HEK293 (cell line): ENCODE results near the gene PHACTR3.

Source experiments
- CTCF ChIA-PET: fragments of 350-600 bp; formaldehyde crosslinking; extraction: SDS; loops from one replicate; lab custom pipeline; 2021; ENCODE audit warnings: antibody characterized with exemption; lab: Yijun Ruan, JAX
- POLR2A ChIA-PET: fragments of 300-600 bp; formaldehyde crosslinking; extraction: SDS; loops from one replicate; lab custom pipeline; 2020; ENCODE audit warnings: antibody characterized with exemption, inconsistent platforms; lab: Yijun Ruan, JAX
- H3K27ac ChIP-seq: fragments of 200-500 bp; sonication (Bioruptor generic); 2 replicates; pipeline ENCODE4 v1.5.1; 2014; ENCODE audit warnings: low read depth, low read length, control low read depth, inconsistent platforms; ENCODE audit errors: extremely low read depth
- H3K36me3 ChIP-seq, 2 experiments: fragments of 200-500 bp in 1 of 2; sonication (Bioruptor generic) in 1 of 2; 1 replicate in 1 of 2; 2 replicates in 1 of 2; pipeline ENCODE4 v1.5.1; 2014 to 2017; ENCODE audit warnings: inconsistent platforms in 2 of 2, low read length in 2 of 2; ENCODE audit not compliant: control insufficient read depth in 2 of 2, insufficient read depth in 1 of 2
- H3K4me1 ChIP-seq: fragments of 200-500 bp; sonication (Bioruptor generic); 2 replicates; pipeline ENCODE4 v1.5.1; 2014; ENCODE audit warnings: mild to moderate bottlenecking, low read length, inconsistent platforms; ENCODE audit not compliant: control insufficient read depth, insufficient read depth
- H3K4me3 ChIP-seq: 2 replicates; pipeline ENCODE4 v1.5.1; 2011; ENCODE audit warnings: low read depth, mild to moderate bottlenecking, control low read depth, low read length, moderate library complexity
- H3K9me3 ChIP-seq: fragments of 200-500 bp; sonication (Bioruptor generic); 2 replicates; pipeline ENCODE4 v1.5.1; 2014; ENCODE audit warnings: low read depth, low read length, inconsistent platforms; ENCODE audit not compliant: control insufficient read depth, insufficient read depth
- HOXC10 ChIP-seq: sonication (generic); formaldehyde crosslinking; IDR thresholded peaks from 2 replicates; pipeline ENCODE4 v1.8.1; 2023; ENCODE audit warnings: mild to moderate bottlenecking, missing genetic modification reagents
- MEIS1 ChIP-seq: sonication (generic); formaldehyde crosslinking; IDR thresholded peaks from 2 replicates; pipeline ENCODE4 v1.8.1; 2022; ENCODE audit warnings: missing genetic modification reagents, mild to moderate bottlenecking, borderline replicate concordance
- ZBTB21 ChIP-seq: fragments of 450-650 bp; formaldehyde crosslinking; IDR thresholded peaks from 2 replicates; pipeline ENCODE4 v1.5.1; 2017; ENCODE audit warnings: missing biosample characterization, missing genetic modification characterization
- ZNF132 ChIP-seq: fragments of 450-650 bp; formaldehyde crosslinking; IDR thresholded peaks from 2 replicates; pipeline ENCODE4 v1.5.1; 2017; ENCODE audit warnings: missing biosample characterization, missing genetic modification characterization, borderline replicate concordance
- ZNF19 ChIP-seq: fragments of 450-650 bp; formaldehyde crosslinking; IDR thresholded peaks from 2 replicates; pipeline ENCODE4; 2016; ENCODE audit warnings: missing biosample characterization, missing genetic modification characterization, low read depth
- ZNF274 ChIP-seq, 2 experiments: fragments of 200-500 bp in 1 of 2; fragments of 450-650 bp in 1 of 2; sonication (Bioruptor generic) in 1 of 2; formaldehyde crosslinking in 1 of 2; IDR thresholded peaks; 2 replicates each; pipeline versions ENCODE4 v1.5.1 to v1.6.1; 2014 to 2016; ENCODE audit warnings: borderline replicate concordance in 1 of 2, inconsistent platforms in 1 of 2, low read length in 1 of 2, missing biosample characterization in 1 of 2, missing genetic modification characterization in 1 of 2
- ZNF302 ChIP-seq: fragments of 450-650 bp; formaldehyde crosslinking; IDR thresholded peaks from 2 replicates; pipeline ENCODE4 v1.5.1; 2016; ENCODE audit warnings: missing biosample characterization, missing genetic modification characterization, low read depth
- ZNF416 ChIP-seq: fragments of 450-650 bp; formaldehyde crosslinking; IDR thresholded peaks from 2 replicates; pipeline ENCODE4 v1.5.1; 2016; ENCODE audit warnings: missing biosample characterization, missing genetic modification characterization
- ZNF514 ChIP-seq: fragments of 450-650 bp; formaldehyde crosslinking; IDR thresholded peaks from 2 replicates; pipeline ENCODE4 v1.5.1; 2016; ENCODE audit warnings: missing biosample characterization, missing genetic modification characterization
- ZNF548 ChIP-seq: fragments of 450-650 bp; formaldehyde crosslinking; IDR thresholded peaks from 2 replicates; pipeline ENCODE4 v1.5.1; 2016; ENCODE audit warnings: missing biosample characterization, missing genetic modification characterization
- ZNF549 ChIP-seq: fragments of 450-650 bp; IDR thresholded peaks from 2 replicates; pipeline ENCODE4 v1.5.1; 2018; ENCODE audit warnings: missing biosample characterization, missing genetic modification characterization, mild to moderate bottlenecking, inconsistent platforms, moderate library complexity
- ZNF600 ChIP-seq: fragments of 450-650 bp; formaldehyde crosslinking; IDR thresholded peaks from 2 replicates; pipeline ENCODE4 v1.5.1; 2016; ENCODE audit warnings: missing biosample characterization, missing genetic modification characterization
- ZNF654 ChIP-seq: fragments of 450-650 bp; formaldehyde crosslinking; IDR thresholded peaks from 2 replicates; pipeline ENCODE4 v1.5.1; 2016; ENCODE audit warnings: low read depth, missing biosample characterization, missing genetic modification characterization
- ZNF664 ChIP-seq: fragments of 450-650 bp; formaldehyde crosslinking; IDR thresholded peaks from 2 replicates; pipeline ENCODE4 v1.5.1; 2016; ENCODE audit warnings: missing biosample characterization, missing genetic modification characterization
- ZSCAN30 ChIP-seq: fragments of 450-650 bp; IDR thresholded peaks from 2 replicates; pipeline ENCODE4 v1.5.1; 2018; ENCODE audit warnings: missing biosample characterization, mild to moderate bottlenecking, missing genetic modification characterization, moderate library complexity
- TF ChIP-seq, protein P1 (sequence below): fragments of 450-650 bp; formaldehyde crosslinking; IDR thresholded peaks from 2 replicates; pipeline ENCODE4 v1.5.1; 2016; ENCODE audit warnings: missing biosample characterization, missing genetic modification characterization
- TF ChIP-seq, protein P2 (sequence below): fragments of 450-650 bp; formaldehyde crosslinking; IDR thresholded peaks from 2 replicates; pipeline ENCODE4 v1.5.1; 2016; ENCODE audit warnings: missing biosample characterization, missing genetic modification characterization
- TF ChIP-seq, protein P3 (sequence below): fragments of 450-650 bp; formaldehyde crosslinking; IDR thresholded peaks from 2 replicates; pipeline ENCODE4 v1.5.1; 2016; ENCODE audit warnings: missing biosample characterization, missing genetic modification characterization

Gene PHACTR3

DNA sequence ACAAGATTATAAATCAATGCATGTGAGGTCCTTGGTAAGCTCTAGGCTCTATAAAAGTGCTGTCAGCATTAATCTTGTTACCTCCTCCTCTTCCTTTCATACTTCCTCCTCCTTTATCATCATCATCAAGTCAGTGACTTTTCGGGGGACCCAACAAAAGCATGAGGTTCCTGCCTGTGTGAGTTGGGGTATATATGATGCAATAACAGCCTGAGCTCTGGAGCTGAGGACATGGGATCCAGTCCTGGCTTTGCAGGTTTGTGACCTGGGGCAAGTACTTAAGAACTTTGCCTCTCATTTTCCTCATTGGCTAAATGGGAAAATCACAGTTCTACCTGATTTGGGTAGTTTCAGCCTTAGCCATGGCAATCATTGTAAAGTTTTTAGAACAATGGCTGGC lies 7.1 kb upstream of the PHACTR3 start:
- no peak overlapping the region for H3K27ac ChIP-seq
- CTCF ChIA-PET: interaction anchor here (1.0 to 4.9 kb wide), 9 partner anchors 11 to 325 kb away, joined by 3 to 53 read pairs (median 4); no protein-coding TSS in a partner anchor
- TF ChIP-seq, protein P1, sequence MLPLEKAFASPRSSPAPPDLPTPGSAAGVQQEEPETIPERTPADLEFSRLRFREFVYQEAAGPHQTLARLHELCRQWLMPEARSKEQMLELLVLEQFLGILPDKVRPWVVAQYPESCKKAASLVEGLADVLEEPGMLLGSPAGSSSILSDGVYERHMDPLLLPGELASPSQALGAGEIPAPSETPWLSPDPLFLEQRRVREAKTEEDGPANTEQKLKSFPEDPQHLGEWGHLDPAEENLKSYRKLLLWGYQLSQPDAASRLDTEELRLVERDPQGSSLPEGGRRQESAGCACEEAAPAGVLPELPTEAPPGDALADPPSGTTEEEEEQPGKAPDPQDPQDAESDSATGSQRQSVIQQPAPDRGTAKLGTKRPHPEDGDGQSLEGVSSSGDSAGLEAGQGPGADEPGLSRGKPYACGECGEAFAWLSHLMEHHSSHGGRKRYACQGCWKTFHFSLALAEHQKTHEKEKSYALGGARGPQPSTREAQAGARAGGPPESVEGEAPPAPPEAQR (tag by site-specific recombination): no peak
- TF ChIP-seq ZSCAN30 (tag by site-specific recombination): no peak

DNA sequence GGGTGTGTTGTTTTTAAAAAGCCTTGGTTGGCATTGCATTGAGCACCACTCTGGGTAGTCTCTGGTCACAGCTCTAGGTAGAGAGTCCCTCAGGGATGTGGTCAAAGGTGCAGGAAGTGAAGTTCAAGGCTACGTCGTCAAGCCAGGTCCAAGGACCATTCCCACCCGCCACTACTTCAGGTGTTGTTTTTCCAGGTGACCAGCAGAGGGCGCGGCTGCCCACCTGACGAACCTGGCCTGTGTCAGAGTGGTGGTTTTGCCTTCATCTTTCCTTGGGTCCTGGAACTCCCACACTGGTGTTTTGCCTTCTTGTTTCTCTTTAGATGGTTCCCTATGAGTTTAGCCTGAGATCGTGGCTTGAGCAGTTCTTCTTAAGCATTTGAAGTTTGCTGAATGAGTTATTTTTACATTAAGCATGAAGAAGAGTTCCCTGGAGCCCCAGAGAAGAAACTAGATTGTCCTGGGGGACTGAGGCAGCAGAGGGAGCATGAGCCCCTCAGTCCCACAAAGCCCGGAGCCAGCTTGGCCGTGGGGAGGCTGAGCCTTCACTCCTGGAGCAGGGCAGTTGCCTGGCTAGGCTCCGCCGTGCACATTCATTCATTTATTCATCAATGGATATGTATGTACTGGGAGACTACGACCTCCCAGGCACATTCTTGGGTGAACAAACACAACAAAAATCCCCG lies 5.6 kb upstream of the PHACTR3 start:
- ChIA-PET CTCF (interaction anchor here (0.6 to 4.9 kb wide), 24 partner anchors 9 to 1023 kb away, joined by 3 to 53 read pairs (median 4); no protein-coding TSS in a partner anchor), POLR2A (no interaction called here)
- no peaks in the 10 kb centered on the region for H3K36me3 ChIP-seq
- no peaks in the 10 kb centered on the region for H3K9me3 ChIP-seq
- TF ChIP-seq, protein P2, sequence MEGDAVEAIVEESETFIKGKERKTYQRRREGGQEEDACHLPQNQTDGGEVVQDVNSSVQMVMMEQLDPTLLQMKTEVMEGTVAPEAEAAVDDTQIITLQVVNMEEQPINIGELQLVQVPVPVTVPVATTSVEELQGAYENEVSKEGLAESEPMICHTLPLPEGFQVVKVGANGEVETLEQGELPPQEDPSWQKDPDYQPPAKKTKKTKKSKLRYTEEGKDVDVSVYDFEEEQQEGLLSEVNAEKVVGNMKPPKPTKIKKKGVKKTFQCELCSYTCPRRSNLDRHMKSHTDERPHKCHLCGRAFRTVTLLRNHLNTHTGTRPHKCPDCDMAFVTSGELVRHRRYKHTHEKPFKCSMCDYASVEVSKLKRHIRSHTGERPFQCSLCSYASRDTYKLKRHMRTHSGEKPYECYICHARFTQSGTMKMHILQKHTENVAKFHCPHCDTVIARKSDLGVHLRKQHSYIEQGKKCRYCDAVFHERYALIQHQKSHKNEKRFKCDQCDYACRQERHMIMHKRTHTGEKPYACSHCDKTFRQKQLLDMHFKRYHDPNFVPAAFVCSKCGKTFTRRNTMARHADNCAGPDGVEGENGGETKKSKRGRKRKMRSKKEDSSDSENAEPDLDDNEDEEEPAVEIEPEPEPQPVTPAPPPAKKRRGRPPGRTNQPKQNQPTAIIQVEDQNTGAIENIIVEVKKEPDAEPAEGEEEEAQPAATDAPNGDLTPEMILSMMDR (tag by site-specific recombination): peak; percentile 63
- no peak for TF ChIP-seq ZNF132
- no peak for TF ChIP-seq ZBTB21 (tag by site-specific recombination)
- no peak for TF ChIP-seq HOXC10 (CRISPR knock-in tag)
- TF ChIP-seq ZNF549 (tag by site-specific recombination): no peak
- no peak for TF ChIP-seq ZNF274 (IDR thresholded peaks at IDR 0.05; ENCODE audit: low read length)
- no peak for TF ChIP-seq ZNF274 (tag by site-specific recombination; IDR thresholded peaks at IDR 0.05; ENCODE audit: borderline replicate concordance)
- no peak for TF ChIP-seq ZNF600
- no peak for TF ChIP-seq ZNF302 (tag by site-specific recombination)
- TF ChIP-seq ZNF19: no peak
- TF ChIP-seq ZNF654 (tag by site-specific recombination): peak; percentile 83
- no peak overlapping the region for H3K27ac ChIP-seq
- no peak overlapping the region for H3K4me3 ChIP-seq
- no peaks in the 10 kb centered on the region for H3K4me1 ChIP-seq

More for the DNA sequence above, 7.1 kb upstream of the PHACTR3 start:
- Histone ChIP-seq H3K4me3 (no peak overlapping the region), H3K36me3 (no peaks in the 10 kb centered on the region), H3K9me3 (no peaks in the 10 kb centered on the region), H3K4me1 (no peaks in the 10 kb centered on the region)
- POLR2A ChIA-PET: no interaction called here

DNA sequence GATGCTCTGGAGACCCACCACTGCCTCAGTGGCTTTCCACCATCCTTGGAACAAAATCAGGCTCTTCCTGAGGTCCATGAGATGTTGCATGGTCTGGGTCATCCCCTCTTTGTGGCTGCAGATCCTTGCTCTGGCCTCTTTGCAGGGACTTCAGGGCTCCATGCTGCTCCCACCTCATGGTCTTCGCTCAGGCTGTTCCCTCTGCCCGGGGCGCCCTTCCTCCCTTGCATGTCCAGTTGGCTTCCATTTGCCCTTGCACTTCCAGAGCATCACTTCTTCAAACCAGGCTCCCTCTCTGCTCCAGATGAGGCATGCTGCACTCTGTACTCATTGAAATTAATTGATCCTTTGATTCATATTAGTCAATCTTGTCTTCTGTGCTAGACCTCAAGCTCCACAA lies 4.4 kb upstream of the PHACTR3 start:
- Histone ChIP-seq H3K27ac (no peak overlapping the region), H3K4me3 (no peak overlapping the region), H3K9me3 (no peaks in the 10 kb centered on the region), H3K4me1 (no peaks in the 10 kb centered on the region), H3K36me3 (no peaks in the 10 kb centered on the region)
- POLR2A ChIA-PET: no interaction called here
- TF ChIP-seq MEIS1 (CRISPR knock-in tag): no peak
- TF ChIP-seq ZNF416 (tag by site-specific recombination): no peak
- TF ChIP-seq ZNF19: no peak
- TF ChIP-seq ZNF549 (tag by site-specific recombination): no peak
- TF ChIP-seq ZNF548 (tag by site-specific recombination): no peak
- no peak for TF ChIP-seq ZNF664
- TF ChIP-seq ZNF514: no peak
- TF ChIP-seq, protein P3, sequence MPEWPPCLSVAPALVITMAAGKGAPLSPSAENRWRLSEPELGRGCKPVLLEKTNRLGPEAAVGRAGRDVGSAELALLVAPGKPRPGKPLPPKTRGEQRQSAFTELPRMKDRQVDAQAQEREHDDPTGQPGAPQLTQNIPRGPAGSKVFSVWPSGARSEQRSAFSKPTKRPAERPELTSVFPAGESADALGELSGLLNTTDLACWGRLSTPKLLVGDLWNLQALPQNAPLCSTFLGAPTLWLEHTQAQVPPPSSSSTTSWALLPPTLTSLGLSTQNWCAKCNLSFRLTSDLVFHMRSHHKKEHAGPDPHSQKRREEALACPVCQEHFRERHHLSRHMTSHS (tag by site-specific recombination): no peak
- CTCF ChIA-PET: interaction anchor here (0.7 to 2.2 kb wide), 6 partner anchors 14 to 358 kb away, joined by 3 to 10 read pairs (median 6); partner anchors contain the start of gene CDH26
